ENCODE results near the gene TMEM221. TPM values are rescaled to one million over a fixed set of nuclear protein-coding genes. Genes with fewer than 3 reads are reported as not detected.

Gene TMEM221
- polyA plus RNA-seq, 1 donor from 2014 or later: not detected

- no peak overlapping the region for H3K4me2 ChIP-seq (ENCODE audit: low read length)
- no peak overlapping the region for H3K9ac ChIP-seq (ENCODE audit: low read length)
- no peak overlapping the region for H2AFZ ChIP-seq (ENCODE audit: low read depth, low read length)
- H3K4me3 ChIP-seq (ENCODE audit: low read length): no peak overlapping the region
- no peaks in the 10 kb centered on the region for H3K36me3 ChIP-seq (ENCODE audit: insufficient read depth, low read length)
- no peak overlapping the region for H3K27ac ChIP-seq (ENCODE audit: low read length)
- no peaks in the 10 kb centered on the region for H3F3A ChIP-seq (ENCODE audit: insufficient read depth, low read length, poor library complexity, severe bottlenecking)
- H4K20me1 ChIP-seq (ENCODE audit: insufficient read depth): no peaks in the 10 kb centered on the region
- H3K79me2 ChIP-seq (replicated peaks; ENCODE audit: insufficient read depth, low read length): no peaks in the 10 kb centered on the region
- no peak for TF ChIP-seq SMC3 (conservative IDR thresholded peaks at IDR 0.05; ENCODE audit: poor library complexity)
- TF ChIP-seq POLR2AphosphoS5 (IDR thresholded peaks at IDR 0.05): no peak
- TF ChIP-seq EZH2 (IDR thresholded peaks at IDR 0.05; ENCODE audit: borderline replicate concordance, insufficient read depth, low read length, poor library complexity, severe bottlenecking): no peak
- TF ChIP-seq REST (IDR thresholded peaks at IDR 0.05; ENCODE audit: borderline replicate concordance): no peak
- no peak for TF ChIP-seq EP300 (conservative IDR thresholded peaks at IDR 0.05; ENCODE audit: poor library complexity, severe bottlenecking)
- no peak for TF ChIP-seq CTCF (IDR thresholded peaks at IDR 0.05; ENCODE audit: poor library complexity, severe bottlenecking)
- no peak for TF ChIP-seq MXI1 (conservative IDR thresholded peaks at IDR 0.05; ENCODE audit: poor library complexity, severe bottlenecking)
- H3K27me3 ChIP-seq (ENCODE audit: insufficient read depth, low read depth, low read length): peaks cover 15% of the 10 kb centered on the region
- peaks cover 5% of the 10 kb centered on the region for H3K9me3 ChIP-seq (ENCODE audit: low read length)
- no peaks in the 10 kb centered on the region for H3K9me2 ChIP-seq (ENCODE audit: insufficient read depth, low read length)
Measured at GRCh38 chr19:17389288-17389687, 59.2 kb downstream of the TMEM221 start.

- Histone ChIP-seq H3K27ac (ENCODE audit: low read length) (no peak overlapping the region), H3K4me2 (ENCODE audit: low read length) (no peak overlapping the region), H3K9me2 (ENCODE audit: insufficient read depth, low read length) (no peaks in the 10 kb centered on the region), H4K20me1 (ENCODE audit: insufficient read depth) (no peaks in the 10 kb centered on the region), H3K9me3 (ENCODE audit: low read length) (peaks cover 5% of the 10 kb centered on the region), H3K4me3 (ENCODE audit: low read length) (no peak overlapping the region), H3K36me3 (ENCODE audit: insufficient read depth, low read length) (no peaks in the 10 kb centered on the region), H3K27me3 (ENCODE audit: insufficient read depth, low read depth, low read length) (peaks cover 12% of the 10 kb centered on the region), H3K9ac (ENCODE audit: low read length) (no peak overlapping the region), H2AFZ (ENCODE audit: low read depth, low read length) (no peak overlapping the region), H3F3A (ENCODE audit: insufficient read depth, low read length, poor library complexity, severe bottlenecking) (no peaks in the 10 kb centered on the region), H3K79me2 (replicated peaks; ENCODE audit: insufficient read depth, low read length) (no peaks in the 10 kb centered on the region)
- TF ChIP-seq CTCF (IDR thresholded peaks at IDR 0.05; ENCODE audit: poor library complexity, severe bottlenecking): peak; percentile 47
- TF ChIP-seq RAD21 (conservative IDR thresholded peaks at IDR 0.05): no peak
Measured at GRCh38 chr19:17385878-17386611, 62.4 kb downstream of the TMEM221 start.

Other genes starting within 250 kb of the TMEM221 start
- 20.4 and 34.7 TPM in 2 replicates for gene USE1, start 233.3 kb downstream of the TMEM221 start, polyA plus RNA-seq
- gene OCEL1, start 222.4 kb downstream of the TMEM221 start, polyA plus RNA-seq: 1.9 and 6.5 TPM in 2 replicates
- 26.9 and 30.0 TPM in 2 replicates for gene NR2F6, start 202.7 kb downstream of the TMEM221 start, polyA plus RNA-seq
- 0.59 TPM in 1 of 2 replicates, not detected in the other for gene USHBP1, start 183.9 kb downstream of the TMEM221 start, polyA plus RNA-seq
- 123 and 132 TPM in 2 replicates for gene BABAM1, start 181.2 kb downstream of the TMEM221 start, polyA plus RNA-seq
- 9.3 and 12.4 TPM in 2 replicates for gene ANKLE1, start 166.8 kb downstream of the TMEM221 start, polyA plus RNA-seq
- 28.1 and 31.6 TPM in 2 replicates for gene ABHD8, start 145.2 kb downstream of the TMEM221 start, polyA plus RNA-seq
- 61.7 and 85.1 TPM in 2 replicates for gene MRPL34, start 142.8 kb downstream of the TMEM221 start, polyA plus RNA-seq
- gene DDA1, start 139.1 kb downstream of the TMEM221 start, polyA plus RNA-seq: 25.4 and 26.3 TPM in 2 replicates
- 51.3 and 68.6 TPM in 2 replicates for gene ANO8, start 113.8 kb downstream of the TMEM221 start, polyA plus RNA-seq
- 23.2 and 25.6 TPM in 2 replicates for gene GTPBP3, start 111.1 kb downstream of the TMEM221 start, polyA plus RNA-seq
- gene PLVAP, start 71.3 kb downstream of the TMEM221 start, polyA plus RNA-seq: not detected in 2 replicates
- gene CCDC194, start 54.5 kb downstream of the TMEM221 start, polyA plus RNA-seq: not detected in 2 replicates
- not detected in 2 replicates for gene BST2, start 43.0 kb downstream of the TMEM221 start, polyA plus RNA-seq
- 43.8 and 48.6 TPM in 2 replicates for gene MVB12A, start 28.6 kb downstream of the TMEM221 start, polyA plus RNA-seq
- not detected in 2 replicates for gene NXNL1, start 12.3 kb upstream of the TMEM221 start, polyA plus RNA-seq
- gene SLC27A1, start 21.9 kb upstream of the TMEM221 start, polyA plus RNA-seq: 22.0 and 27.0 TPM in 2 replicates
- gene PGLS, start 63.0 kb upstream of the TMEM221 start, polyA plus RNA-seq: 78.2 and 92.7 TPM in 2 replicates
- 18.8 and 26.4 TPM in 2 replicates for gene COLGALT1, start 107.0 kb upstream of the TMEM221 start, polyA plus RNA-seq
- 7.8 and 7.9 TPM in 2 replicates for gene UNC13A, start 239.7 kb upstream of the TMEM221 start, polyA plus RNA-seq